Lower leg skin (tissue), 4 donors: ENCODE measurements around the gene NCF2. TPM values are rescaled to one million over a fixed set of nuclear protein-coding genes. Genes with fewer than 3 reads are reported as not detected.

Experiments
- DNase-seq, 2 donors: peaks; one replicate each; pipeline ENCODE4 v3.0.0-alpha.2; 2019; ENCODE audit warnings: low spot score in 2 of 2
- H3K4me3 ChIP-seq: fragments of 200-600 bp; sonication (generic); 2 replicates; pipeline ENCODE4 v1.5.1; 2017; ENCODE audit warnings: mild to moderate bottlenecking, low read depth; ENCODE audit not compliant: poor library complexity, severe bottlenecking
- CTCF ChIP-seq, 3 donors: fragments of 450-650 bp; IDR thresholded peaks; one replicate each; pipeline ENCODE4 v1.5.1; 2016; ENCODE audit warnings: antibody characterized with exemption in 3 of 3, mild to moderate bottlenecking in 3 of 3, moderate library complexity in 2 of 3
- POLR2A ChIP-seq, 2 donors: fragments of 450-650 bp; IDR thresholded peaks; one replicate each; pipeline ENCODE4 v1.6.1; 2016 to 2017; ENCODE audit warnings: antibody characterized with exemption in 2 of 2, mild to moderate bottlenecking in 1 of 2, moderate library complexity in 1 of 2
- WGBS, 2 donors: methylation state at CpG; one replicate each; pipeline ENCODE4 v1.1.5; 2018; 5-methylcytosine and 5-hydroxymethylcytosine counted together
- intact Hi-C: fragments of 100-400 bp; cut with DNase I; formaldehyde crosslinking; loops from one replicate; pipeline ENCODE4 v1.15.0; 2023; ENCODE audit warnings: low total_unique reads
- total RNA-seq, 4 donors: library from RNA; depleted of rRNA; stranded (reverse); fragments of >200 nt; gene quantifications; one replicate each; pipeline ENCODE4 v1.1.0, GENCODE V29; 2016

Gene NCF2
- total RNA-seq, 4 donors from 2014 or later = 26.6 to 58.2 (median 33.4) TPM

GRCh38 chr1:183593356-183593755 is 3.1 kb upstream of the NCF2 start:
- no peak overlapping the region for H3K4me3 ChIP-seq
- WGBS, 2 donors = 63 to 76% methylated on average over 3 of the region's 3 CpGs
- no peak for DNase-seq
- no peak for TF ChIP-seq CTCF (IDR thresholded peaks at IDR 0.05)
- TF ChIP-seq POLR2A (IDR thresholded peaks at IDR 0.05) = no peak
- intact Hi-C loops = no loop called here

GRCh38 chr1:183592733-183593132 is 2.5 kb upstream of the NCF2 start:
- no peak for TF ChIP-seq POLR2A (IDR thresholded peaks at IDR 0.05)
- no peak for TF ChIP-seq CTCF (IDR thresholded peaks at IDR 0.05)
- intact Hi-C loops = no loop called here
- no peak overlapping the region for H3K4me3 ChIP-seq
- no peak for DNase-seq
- 88 to 92% methylated on average over 7 of the region's 7 CpGs for WGBS, 2 donors

GRCh38 chr1:183589874-183590243 is 400 bp downstream of the NCF2 start:
- TF ChIP-seq POLR2A (IDR thresholded peaks at IDR 0.05) (no peak), CTCF (IDR thresholded peaks at IDR 0.05) (no peak)
- intact Hi-C loops = no loop called here
- DNase-seq = peak in 1 of 2 donors; percentile 77
- no peak overlapping the region for H3K4me3 ChIP-seq
- WGBS, 2 donors = 62 to 67% methylated on average over 4 of the region's 4 CpGs

GRCh38 chr1:183589384-183589783 is 875 bp downstream of the NCF2 start:
- TF ChIP-seq CTCF (IDR thresholded peaks at IDR 0.05) = no peak
- no peak for TF ChIP-seq POLR2A (IDR thresholded peaks at IDR 0.05)
- intact Hi-C loops = no loop called here
- no peak overlapping the region for H3K4me3 ChIP-seq
- DNase-seq = no peak
- 77 to 84% methylated on average over 5 of the region's 5 CpGs for WGBS, 2 donors

GRCh38 chr1:183588827-183589226 is 1.4 kb downstream of the NCF2 start:
- intact Hi-C loops = no loop called here
- no peak for TF ChIP-seq CTCF (IDR thresholded peaks at IDR 0.05)
- no peak for TF ChIP-seq POLR2A (IDR thresholded peaks at IDR 0.05)
- peak in 1 of 2 donors; percentile 79 for DNase-seq
- no peak overlapping the region for H3K4me3 ChIP-seq

GRCh38 chr1:183586926-183587325 is 3.3 kb downstream of the NCF2 start:
- no peak overlapping the region for H3K4me3 ChIP-seq
- DNase-seq = peak in 1 of 2 donors; percentile 58
- 94 to 97% methylated on average over 8 of the region's 8 CpGs for WGBS, 2 donors
- intact Hi-C loops = no loop called here
- TF ChIP-seq POLR2A (IDR thresholded peaks at IDR 0.05) = no peak
